Neutrophil (primary cell): Measurements from ENCODE around the gene OSBPL7.
A peak's percentile ranks its signal among the peaks of the same experiment; 100 is the strongest.

Experiments used
- H3K27ac ChIP-seq: fragments of 200-600 bp; sonication (generic); 2 replicates; pipeline ENCODE4 v1.5.1; 2016; ENCODE audit warnings: mild to moderate bottlenecking, moderate library complexity
- H3K27me3 ChIP-seq: fragments of 200-600 bp; sonication (generic); 2 replicates; pipeline ENCODE4 v1.6.0; 2016; ENCODE audit warnings: mild to moderate bottlenecking
- H3K36me3 ChIP-seq: fragments of 200-600 bp; sonication (generic); 2 replicates; pipeline ENCODE4 v1.5.1; 2017
- H3K4me1 ChIP-seq, 2 experiments: fragments of 200-600 bp in 1 of 2; sonication (generic) in 1 of 2; 1 replicate in 1 of 2; 2 replicates in 1 of 2; pipeline versions ENCODE4 v1.5.1 to v1.6.1; 2013 to 2016; ENCODE audit warnings: low read depth in 1 of 2, low read length in 1 of 2, mild to moderate bottlenecking in 1 of 2, moderate library complexity in 1 of 2; ENCODE audit not compliant: control insufficient read depth in 1 of 2, insufficient read depth in 1 of 2
- H3K4me3 ChIP-seq, 2 experiments: fragments of 200-600 bp in 1 of 2; sonication (generic) in 1 of 2; 1 replicate in 1 of 2; 2 replicates in 1 of 2; pipeline ENCODE4 v1.5.1; 2013 to 2016; ENCODE audit warnings: low read depth in 1 of 2, low read length in 1 of 2, mild to moderate bottlenecking in 1 of 2, moderate library complexity in 1 of 2
- H3K9me3 ChIP-seq: fragments of 200-600 bp; sonication (generic); 2 replicates; pipeline ENCODE4 v1.5.1; 2016
- CTCF ChIP-seq: fragments of 200-600 bp; sonication (generic); IDR thresholded peaks from 2 replicates; pipeline ENCODE4 v1.5.1; 2016; ENCODE audit warnings: antibody characterized with exemption

OSBPL7 gene

DNA sequence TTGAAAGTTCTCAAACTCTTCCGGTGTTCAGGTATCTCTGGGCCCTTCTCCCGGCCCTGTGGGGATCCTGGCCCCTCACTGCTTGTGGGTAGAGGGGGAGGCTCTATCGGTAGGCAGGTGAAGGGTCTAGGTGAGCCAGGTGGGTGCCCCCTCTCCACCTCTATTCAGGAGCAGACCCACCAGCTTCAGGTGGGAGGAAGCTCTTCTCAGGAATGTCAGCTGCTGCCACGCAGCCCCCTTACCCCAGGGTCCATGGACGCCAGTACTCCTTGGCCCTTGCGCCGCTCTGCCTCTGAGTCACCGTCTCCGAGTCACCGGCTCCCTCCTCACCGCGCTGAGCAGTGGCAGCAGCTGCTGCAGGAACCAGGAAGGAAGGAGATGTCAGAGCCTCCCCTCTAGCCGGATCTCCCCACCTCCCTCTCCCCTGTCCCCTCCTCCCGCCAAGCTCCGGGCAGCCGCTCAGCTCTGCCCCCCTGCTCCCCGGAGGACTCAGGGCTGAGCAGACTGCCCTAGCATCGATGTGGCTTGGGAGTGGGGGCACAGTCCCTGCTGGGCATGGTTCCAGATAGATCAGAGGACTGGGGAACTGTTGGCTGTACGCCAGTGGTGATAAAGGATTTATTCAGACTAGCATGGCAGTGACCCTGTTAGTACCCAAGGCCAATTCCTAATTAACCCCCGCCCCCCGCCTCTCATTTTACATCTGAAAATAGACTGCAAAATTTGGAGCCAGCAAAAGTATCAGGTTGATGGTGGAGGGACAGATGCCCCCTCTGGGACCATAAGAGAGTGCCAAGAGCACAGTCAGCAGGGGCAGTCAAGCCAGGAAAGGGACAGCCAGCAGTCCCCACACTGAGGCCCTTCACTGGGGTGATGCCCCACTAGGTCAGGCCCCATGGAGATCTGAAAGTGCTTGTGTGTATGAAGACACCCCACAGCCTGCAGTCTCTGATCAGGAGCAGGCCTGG is at the start of gene OSBPL7:
Gene OSBPL7, minus strand, starts transcription at position 371 of the 968 bp plus-strand sequence. CDS start 1,516 bp downstream, outside the sequence.
- Histone ChIP-seq H3K9me3 (no peaks in the 10 kb centered on the region), H3K36me3 (peaks cover 60% of the 10 kb centered on the region), H3K27me3 (no peaks in the 10 kb centered on the region), H3K4me1 (peaks cover 13 to 25% of the 10 kb centered on the region in 2 experiments), H3K27ac (peak within 1 kb of the TSS; percentile 56), H3K4me3 (peak within 1 kb of the TSS; percentile 41 to 54)
- TF ChIP-seq CTCF = no peak

DNA sequence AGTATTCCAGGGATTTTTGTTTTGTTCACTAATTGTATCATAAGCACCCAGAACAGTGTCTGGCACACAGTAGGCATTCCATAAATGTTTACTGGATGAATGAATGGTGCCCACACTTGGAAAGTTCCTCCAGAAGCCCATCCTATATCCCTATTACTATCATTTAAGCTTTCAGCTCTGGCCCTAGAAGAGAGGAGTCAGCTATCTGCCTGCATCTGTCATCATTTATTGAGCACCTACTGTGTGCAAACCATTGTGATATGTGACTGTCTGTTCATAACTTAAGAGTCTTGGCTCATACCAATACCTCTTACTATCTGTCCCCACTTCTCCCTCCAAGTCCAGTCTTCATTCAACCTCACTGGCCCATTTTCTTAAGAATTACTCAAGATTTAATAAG is 49.5 kb upstream of the OSBPL7 start:
- Histone ChIP-seq H3K36me3 (no peaks in the 10 kb centered on the region), H3K4me3 (no peak overlapping the region), H3K27me3 (peaks cover 87% of the 10 kb centered on the region), H3K4me1 (no peaks in the 10 kb centered on the region), H3K9me3 (no peaks in the 10 kb centered on the region), H3K27ac (no peak overlapping the region)
- no peak for TF ChIP-seq CTCF

- Histone ChIP-seq H3K9me3 (no peaks in the 10 kb centered on the region), H3K36me3 (no peaks in the 10 kb centered on the region), H3K27ac (no peak overlapping the region), H3K4me1 (no peaks in the 10 kb centered on the region), H3K27me3 (peaks cover 87% of the 10 kb centered on the region), H3K4me3 (no peak overlapping the region)
- TF ChIP-seq CTCF = no peak
Observed at GRCh38 chr17:47870056-47870455, 48.5 kb upstream of the OSBPL7 start.

DNA sequence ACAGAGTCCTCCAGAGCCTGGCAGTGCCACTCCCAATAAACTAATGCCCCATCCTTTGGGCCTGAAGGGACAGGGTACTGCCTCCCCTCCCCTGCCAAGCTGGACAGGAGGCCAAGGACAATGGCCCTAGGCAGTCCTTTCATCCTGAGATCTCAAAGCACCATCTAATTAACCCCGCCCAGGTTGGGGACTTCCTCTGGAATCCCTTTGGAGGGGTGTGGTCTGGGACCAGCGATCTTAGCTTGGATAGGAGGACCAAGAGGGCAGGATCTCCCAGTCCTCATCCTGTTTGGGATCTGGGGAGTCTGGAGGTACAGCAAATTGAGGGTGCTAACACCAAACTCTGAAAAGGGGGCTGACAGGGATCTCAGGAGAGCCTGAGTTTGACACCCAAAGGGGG is 47.5 kb upstream of the OSBPL7 start:
- Histone ChIP-seq H3K27me3 (peaks cover 88% of the 10 kb centered on the region), H3K4me1 (no peaks in the 10 kb centered on the region), H3K36me3 (no peaks in the 10 kb centered on the region)

More for the DNA sequence above, 47.5 kb upstream of the OSBPL7 start:
- H3K4me3 ChIP-seq = no peak overlapping the region
- no peaks in the 10 kb centered on the region for H3K9me3 ChIP-seq
- H3K27ac ChIP-seq = no peak overlapping the region
- TF ChIP-seq CTCF = no peak
